OCI-LY3 (cell line): Measurements from ENCODE around the gene PSMD14.

Source experiments
- H2AFZ ChIP-seq: fragments of 200-600, 300-600 bp; shearing (Covaris generic); 2 replicates; pipeline ENCODE4 v1.6.0; 2014; ENCODE audit warnings: antibody characterized with exemption, low read depth, low read length
- H3K27ac ChIP-seq: fragments of 200-600, 300-600 bp; sonication (generic); 2 replicates; pipeline ENCODE4 v1.5.1; 2014; ENCODE audit warnings: mild to moderate bottlenecking, low read length, moderate library complexity, mixed read lengths
- H3K27me3 ChIP-seq: fragments of 200-600, 300-600 bp; sonication (generic); 2 replicates; pipeline ENCODE4 v1.6.1; 2014; ENCODE audit warnings: low read depth, low read length, mixed read lengths
- H3K36me3 ChIP-seq: fragments of 200-600, 300-600 bp; sonication (generic); replicated peaks from 2 replicates; pipeline ENCODE3; 2014; ENCODE audit warnings: low read depth, low read length, mixed read lengths
- H3K4me1 ChIP-seq: fragments of 300-600, 200-600 bp; sonication (generic); 2 replicates; pipeline ENCODE4 v1.6.1; 2014; ENCODE audit warnings: low read length, mixed read lengths
- H3K4me2 ChIP-seq: fragments of 200-600, 300-600 bp; sonication (generic); 2 replicates; pipeline ENCODE4 v1.6.1; 2014; ENCODE audit warnings: low read length, mixed read lengths
- H3K4me3 ChIP-seq: fragments of 300-600, 200-600 bp; sonication (generic); 2 replicates; pipeline ENCODE4 v1.5.1; 2014; ENCODE audit warnings: antibody characterized with exemption, mild to moderate bottlenecking, low read length, moderate library complexity
- H3K79me2 ChIP-seq: fragments of 300-600, 200-600 bp; shearing (Covaris generic); 2 replicates; pipeline ENCODE4 v1.6.1; 2014; ENCODE audit warnings: mild to moderate bottlenecking, low read length, mixed read lengths
- H3K9ac ChIP-seq: fragments of 300-600, 200-600 bp; shearing (Covaris generic); 2 replicates; pipeline ENCODE4 v1.6.0; 2014; ENCODE audit warnings: mild to moderate bottlenecking, low read length, moderate library complexity
- H3K9me3 ChIP-seq: fragments of 200-600, 300-600 bp; shearing (Covaris generic); 2 replicates; pipeline ENCODE4 v1.6.1; 2014; ENCODE audit warnings: low read length, mixed read lengths; ENCODE audit not compliant: insufficient read depth
- H4K20me1 ChIP-seq: fragments of 200-600, 300-600 bp; sonication (generic); 2 replicates; pipeline ENCODE4 v1.6.1; 2016; ENCODE audit warnings: low read length, mixed read lengths; ENCODE audit not compliant: insufficient read depth
- CTCF ChIP-seq: fragments of 200-600, 300-600 bp; sonication (generic); IDR thresholded peaks from 2 replicates; pipeline ENCODE4 v1.5.1; 2014; ENCODE audit warnings: antibody characterized with exemption, low read length, low read depth
- EZH2phosphoT487 ChIP-seq: fragments of 200-600 bp; shearing (Covaris generic); IDR thresholded peaks from 2 replicates; pipeline ENCODE4 v1.6.1; 2018; ENCODE audit warnings: antibody characterized with exemption, mixed run types, low read depth

Gene PSMD14

DNA sequence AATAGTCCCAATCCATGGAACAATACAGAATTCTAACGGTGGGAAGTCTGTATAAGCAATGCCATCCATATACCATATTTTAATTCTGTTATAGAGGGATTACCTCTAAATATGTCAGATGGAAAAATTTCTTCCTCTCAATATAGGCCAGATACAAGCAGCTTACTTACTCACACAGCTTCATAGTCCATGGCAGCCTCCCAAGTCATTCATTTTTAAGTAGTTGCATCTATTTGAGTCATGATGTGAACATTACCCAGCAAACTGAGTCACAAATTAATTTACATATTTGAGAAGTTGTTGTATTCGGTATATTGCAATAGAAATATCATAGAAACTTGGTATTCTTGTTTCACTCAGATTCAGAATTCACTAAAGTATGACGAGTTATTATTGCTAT is 128.2 kb downstream of the PSMD14 start:
- H3K79me2 ChIP-seq: no peaks in the 10 kb centered on the region
- no peak overlapping the region for H3K27ac ChIP-seq
- no peaks in the 10 kb centered on the region for H3K36me3 ChIP-seq
- no peaks in the 10 kb centered on the region for H4K20me1 ChIP-seq
- TF ChIP-seq CTCF (no peak), EZH2phosphoT487 (no peak)
- H3K9me3 ChIP-seq: no peaks in the 10 kb centered on the region
- H3K27me3 ChIP-seq: no peaks in the 10 kb centered on the region
- no peak overlapping the region for H3K4me3 ChIP-seq
- no peak overlapping the region for H3K9ac ChIP-seq
- H2AFZ ChIP-seq: no peak overlapping the region
- H3K4me1 ChIP-seq: no peaks in the 10 kb centered on the region
- H3K4me2 ChIP-seq: no peak overlapping the region

GRCh38 chr2:161438598-161438997 is 130.4 kb downstream of the PSMD14 start:
- no peaks in the 10 kb centered on the region for H3K27me3 ChIP-seq
- TF ChIP-seq CTCF (no peak), EZH2phosphoT487 (no peak)
- H3K4me1 ChIP-seq: no peaks in the 10 kb centered on the region
- H3K79me2 ChIP-seq: no peaks in the 10 kb centered on the region
- no peaks in the 10 kb centered on the region for H4K20me1 ChIP-seq
- H3K36me3 ChIP-seq: no peaks in the 10 kb centered on the region
- no peak overlapping the region for H2AFZ ChIP-seq
- no peak overlapping the region for H3K27ac ChIP-seq
- H3K4me2 ChIP-seq: no peak overlapping the region
- no peak overlapping the region for H3K9ac ChIP-seq
- no peak overlapping the region for H3K4me3 ChIP-seq
- H3K9me3 ChIP-seq: no peaks in the 10 kb centered on the region

DNA sequence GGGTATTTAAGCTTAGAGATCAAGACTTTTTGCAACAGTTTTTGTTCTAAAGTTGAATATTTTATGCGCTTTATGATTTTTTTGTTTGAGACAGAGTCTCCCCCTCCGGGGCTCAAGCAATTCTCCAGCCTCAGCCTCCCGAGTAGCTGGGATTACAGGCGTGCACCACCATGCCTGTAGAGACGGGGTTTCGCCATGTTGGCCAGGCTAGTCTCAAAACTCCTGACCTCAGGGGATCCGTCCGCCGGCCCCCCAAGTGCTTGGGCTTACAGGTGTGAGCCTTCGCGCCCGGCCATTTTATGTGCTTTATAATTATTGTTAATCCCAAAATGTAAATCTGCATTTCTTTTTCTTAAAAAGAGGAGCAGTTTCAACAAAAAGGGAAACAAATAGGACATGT is 136.9 kb downstream of the PSMD14 start:
- no peak overlapping the region for H3K9ac ChIP-seq
- no peak overlapping the region for H3K4me3 ChIP-seq
- H3K79me2 ChIP-seq: no peaks in the 10 kb centered on the region
- H3K36me3 ChIP-seq: no peaks in the 10 kb centered on the region
- H3K27me3 ChIP-seq: no peaks in the 10 kb centered on the region
- H3K4me2 ChIP-seq: no peak overlapping the region
- H4K20me1 ChIP-seq: no peaks in the 10 kb centered on the region
- no peak for TF ChIP-seq EZH2phosphoT487
- no peak for TF ChIP-seq CTCF
- no peak overlapping the region for H3K27ac ChIP-seq
- H2AFZ ChIP-seq: no peak overlapping the region
- no peaks in the 10 kb centered on the region for H3K4me1 ChIP-seq
- no peaks in the 10 kb centered on the region for H3K9me3 ChIP-seq

DNA sequence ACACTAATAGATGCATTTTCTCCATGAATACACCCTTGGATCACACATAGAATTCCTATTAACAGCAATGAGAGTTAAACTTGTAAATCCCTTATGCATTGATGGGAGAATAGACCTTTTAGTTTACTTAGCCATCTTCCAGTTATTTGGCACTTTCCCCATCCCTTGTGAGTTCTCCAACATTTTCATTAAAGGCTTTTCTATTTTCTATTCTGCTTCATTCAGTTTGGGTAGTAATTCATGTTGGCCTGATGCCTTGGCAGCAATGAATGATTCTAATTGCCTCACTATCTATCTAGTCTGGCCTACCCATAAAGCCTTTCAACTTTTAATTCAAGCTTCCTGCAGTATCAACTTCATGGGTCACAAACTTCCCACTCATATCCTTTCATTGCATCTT is 140.2 kb downstream of the PSMD14 start:
- H4K20me1 ChIP-seq: no peaks in the 10 kb centered on the region
- no peak overlapping the region for H3K4me3 ChIP-seq
- H3K4me2 ChIP-seq: no peak overlapping the region
- no peak overlapping the region for H2AFZ ChIP-seq
- H3K36me3 ChIP-seq: no peaks in the 10 kb centered on the region
- no peak overlapping the region for H3K27ac ChIP-seq
- no peaks in the 10 kb centered on the region for H3K4me1 ChIP-seq
- TF ChIP-seq CTCF (no peak), EZH2phosphoT487 (no peak)
- H3K27me3 ChIP-seq: no peaks in the 10 kb centered on the region
- H3K79me2 ChIP-seq: no peaks in the 10 kb centered on the region
- no peak overlapping the region for H3K9ac ChIP-seq
- no peaks in the 10 kb centered on the region for H3K9me3 ChIP-seq
